A549 treated with RU486 at 1 μM for 4 hours (cell line): Measurements from ENCODE around the gene FBXL4. TPM values are rescaled to one million over a fixed set of nuclear protein-coding genes. Genes with fewer than 3 reads are reported as not detected.

Experiments
- total RNA-seq: library from RNA; stranded (reverse); fragments of 200-300 nt; extraction: Qiagen RNA extraction; gene quantifications from 5 replicates; pipeline ENCODE4 v1.2.3, GENCODE V29; 2022; ENCODE audit warnings: low read depth

Gene FBXL4
- 3.9 to 6.6 TPM (median 6.3 TPM) in 5 replicates for total RNA-seq

DNA sequence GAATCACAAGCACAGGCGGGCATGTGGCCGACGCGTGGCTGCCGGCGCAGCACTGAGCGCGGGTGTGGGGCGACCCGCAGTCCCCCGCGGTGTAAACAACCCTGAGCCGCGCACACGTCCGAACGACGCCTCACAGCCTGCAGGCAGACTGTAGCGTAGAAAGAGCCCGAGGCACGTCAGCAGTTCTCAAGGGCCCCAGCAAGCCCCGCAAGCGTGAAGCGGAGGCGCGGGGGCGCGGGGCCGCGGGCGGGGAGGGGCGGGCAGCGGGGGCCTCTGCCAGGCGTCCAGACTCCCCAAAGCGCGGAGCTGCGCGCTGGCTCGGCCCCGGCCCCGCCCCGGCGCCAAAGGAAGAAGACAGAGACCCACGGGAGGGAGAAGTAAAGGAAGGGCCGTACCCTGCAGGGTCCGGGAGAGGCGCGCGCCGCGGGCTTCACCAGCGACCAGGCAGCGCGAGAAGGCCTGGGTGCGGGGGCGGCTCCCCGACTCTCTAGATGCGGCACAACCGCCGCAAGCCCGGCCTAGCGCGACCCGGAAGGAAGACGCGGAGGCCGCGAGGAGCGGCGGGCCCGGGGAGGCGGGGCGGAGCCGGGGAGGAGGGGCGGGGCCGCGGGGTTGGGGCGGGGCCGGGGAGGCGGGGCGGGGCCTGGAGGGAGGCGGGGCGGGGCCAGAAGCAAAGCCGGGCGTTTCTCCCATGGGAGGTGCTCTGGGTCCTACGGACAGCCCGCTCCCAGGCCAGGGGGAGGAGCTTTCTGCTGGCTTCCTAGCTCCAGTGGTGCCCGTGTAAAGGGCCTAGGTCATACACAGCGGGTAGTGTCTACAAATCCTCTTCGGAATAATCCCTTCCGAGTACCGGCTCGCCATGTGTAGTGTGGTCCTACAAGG lies at the start of gene FBXL4:
FBXL4 (minus strand) TSS at position 536 of the 882 bp plus-strand sequence. CDS start 20,958 bp downstream, outside the sequence.

DNA sequence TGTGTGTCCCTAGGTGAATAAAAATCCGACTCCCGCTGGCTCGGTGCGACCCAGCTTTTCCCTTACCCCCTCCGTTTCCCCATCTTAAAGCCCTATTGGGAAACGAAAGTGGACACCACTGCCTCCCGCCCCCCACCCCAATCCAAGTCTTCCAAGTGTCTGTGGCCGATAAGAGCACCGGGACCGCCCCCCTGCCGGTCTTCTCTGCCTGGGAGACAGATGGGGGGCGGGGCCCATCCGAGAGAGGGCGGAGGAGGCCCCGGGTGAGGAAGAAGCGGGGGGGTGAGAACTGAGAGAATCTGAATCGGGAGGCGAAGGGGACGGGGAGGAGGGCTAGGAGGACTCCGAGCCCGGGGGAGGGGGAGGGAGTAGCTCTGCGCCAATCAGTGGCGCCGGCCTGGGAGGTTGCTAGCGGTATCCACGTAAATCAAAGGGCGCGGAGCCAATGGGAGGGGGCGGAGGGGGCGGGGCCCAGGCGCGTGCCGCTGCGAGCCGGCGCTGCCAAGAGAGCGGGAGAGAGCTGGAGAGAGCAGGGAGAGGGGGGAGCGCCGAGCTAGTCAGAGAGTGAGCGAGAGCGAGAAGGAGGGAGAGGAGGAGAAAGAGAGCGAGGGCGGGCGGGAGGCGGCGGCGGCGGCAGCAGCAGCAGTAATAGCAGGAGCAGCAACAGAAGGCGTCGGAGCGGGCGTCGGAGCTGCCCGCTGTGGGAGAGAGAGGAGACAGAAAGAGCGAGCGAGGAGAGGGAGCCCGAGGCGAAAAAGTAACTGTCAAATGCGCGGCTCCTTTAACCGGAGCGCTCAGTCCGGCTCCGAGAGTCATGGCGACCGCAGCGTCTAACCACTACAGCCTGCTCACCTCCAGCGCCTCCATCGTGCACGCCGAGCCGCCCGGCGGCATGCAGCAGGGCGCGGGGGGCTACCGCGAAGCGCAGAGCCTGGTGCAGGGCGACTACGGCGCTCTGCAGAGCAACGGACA lies 113.4 kb downstream of the FBXL4 start, which contains the start of gene POU3F2:
POU3F2 (plus strand) TSS at position 515 of the 972 bp plus-strand sequence; CDS start at position 815, 300 bp downstream.

Other genes with a start within 250 kb of the FBXL4 start
- gene POU3F2, start 113.4 kb downstream of the FBXL4 start, total RNA-seq = 0.05 TPM in 1 of 5 replicates, not detected in the others